GM19372 (cell line): Measurements from ENCODE around the gene HSF4.

Source experiments
- ATAC-seq: cut with Tn5 transposase; IDR thresholded peaks from one replicate; pipeline ENCODE4 v1.9.1; 2021; ENCODE audit warnings: mild to moderate bottlenecking, low read depth, moderate library complexity; ENCODE audit not compliant: unreplicated experiment

Gene HSF4

GRCh38 chr16:67197704-67198103 is 33.2 kb downstream of the HSF4 start:
- ATAC-seq, result no peak

GRCh38 chr16:67198238-67198734 is 33.7 kb downstream of the HSF4 start:
- no peak for ATAC-seq

- ATAC-seq, result no peak
These were observed 34.7 kb downstream of the HSF4 start, which contains the start of gene ELMO3 for GRCh38 chr16:67199011-67199807. TSS of gene ELMO3 (plus strand) at chr16:67199131. CDS start at chr16:67199327, 196 bp downstream.

DNA sequence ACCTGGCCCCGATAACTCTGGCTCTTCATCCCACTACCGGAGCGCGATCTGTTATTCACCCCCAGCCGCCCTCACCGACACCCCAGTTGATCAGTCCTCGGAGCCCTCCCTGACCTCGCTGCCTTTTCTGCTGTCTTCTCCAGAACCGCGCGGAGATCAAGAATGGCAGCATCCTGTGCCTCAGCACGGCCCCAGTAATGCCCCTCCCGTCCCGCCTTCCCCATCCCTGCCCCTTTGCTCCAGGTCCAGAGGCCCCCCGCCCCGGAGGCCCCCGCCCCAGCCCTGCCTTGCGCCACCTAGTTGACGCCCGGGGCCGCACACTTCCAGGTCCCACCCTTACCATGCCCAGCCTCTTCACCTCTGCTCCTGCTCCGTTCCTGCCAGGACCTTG is 35.3 kb downstream of the HSF4 start:
- ATAC-seq, result no peak

- ATAC-seq, result no peak
These were observed 35.9 kb downstream of the HSF4 start for GRCh38 chr16:67200491-67200890.

GRCh38 chr16:67201411-67202345 is 37.1 kb downstream of the HSF4 start:
- ATAC-seq, result no peak

- ATAC-seq, result no peak
These were observed 37.9 kb downstream of the HSF4 start for GRCh38 chr16:67202426-67202825.

- no peak for ATAC-seq
These were observed 38.5 kb downstream of the HSF4 start for GRCh38 chr16:67202956-67203493.

- ATAC-seq, result no peak
These were observed 39.5 kb downstream of the HSF4 start for GRCh38 chr16:67204076-67204475.

- ATAC-seq, result no peak
These were observed 41.7 kb downstream of the HSF4 start for GRCh38 chr16:67206129-67206837.

GRCh38 chr16:67206838-67207248 is 42.3 kb downstream of the HSF4 start:
- no peak for ATAC-seq

DNA sequence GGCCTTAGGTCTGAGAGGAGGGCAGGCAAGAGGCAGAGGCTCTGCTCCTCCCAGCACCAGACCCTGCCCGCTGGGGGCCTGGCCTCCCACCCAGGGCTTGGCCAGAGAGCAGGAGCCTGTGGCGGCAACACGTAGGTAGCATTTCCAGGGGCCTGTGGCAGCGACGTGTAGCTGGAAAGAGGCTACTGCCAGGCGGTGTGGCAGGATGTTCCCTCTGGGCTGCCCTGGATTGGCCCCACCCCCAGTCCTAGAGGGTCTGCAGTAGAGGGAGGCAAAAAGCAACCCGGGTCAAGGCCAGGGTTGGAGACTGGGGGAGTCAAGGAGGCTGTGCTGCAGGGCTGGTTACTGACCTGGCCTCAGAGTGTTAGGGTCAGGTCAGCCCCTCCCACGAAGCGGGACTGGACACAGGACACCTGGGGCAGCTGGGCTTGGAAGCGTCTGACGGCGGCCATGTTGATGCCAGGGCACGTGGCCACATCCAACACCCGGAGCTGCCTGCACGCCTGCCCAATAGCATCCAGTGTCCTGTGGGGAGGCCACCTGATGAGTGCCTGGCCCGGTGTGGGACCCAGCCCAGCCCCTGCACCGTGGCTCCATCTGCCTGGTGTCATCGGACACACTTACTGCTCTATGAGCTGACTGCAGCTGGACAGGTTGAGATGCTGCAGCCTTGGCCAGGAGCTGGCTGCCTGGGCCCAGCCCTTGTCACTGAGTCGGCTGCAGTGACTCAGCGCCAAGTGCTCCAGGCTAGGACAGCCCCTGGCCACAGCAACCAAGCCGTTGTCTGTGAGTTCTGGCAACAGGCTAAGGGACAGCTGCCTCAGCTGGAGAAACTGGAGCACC is 42.9 kb downstream of the HSF4 start:
- ATAC-seq, result no peak

DNA sequence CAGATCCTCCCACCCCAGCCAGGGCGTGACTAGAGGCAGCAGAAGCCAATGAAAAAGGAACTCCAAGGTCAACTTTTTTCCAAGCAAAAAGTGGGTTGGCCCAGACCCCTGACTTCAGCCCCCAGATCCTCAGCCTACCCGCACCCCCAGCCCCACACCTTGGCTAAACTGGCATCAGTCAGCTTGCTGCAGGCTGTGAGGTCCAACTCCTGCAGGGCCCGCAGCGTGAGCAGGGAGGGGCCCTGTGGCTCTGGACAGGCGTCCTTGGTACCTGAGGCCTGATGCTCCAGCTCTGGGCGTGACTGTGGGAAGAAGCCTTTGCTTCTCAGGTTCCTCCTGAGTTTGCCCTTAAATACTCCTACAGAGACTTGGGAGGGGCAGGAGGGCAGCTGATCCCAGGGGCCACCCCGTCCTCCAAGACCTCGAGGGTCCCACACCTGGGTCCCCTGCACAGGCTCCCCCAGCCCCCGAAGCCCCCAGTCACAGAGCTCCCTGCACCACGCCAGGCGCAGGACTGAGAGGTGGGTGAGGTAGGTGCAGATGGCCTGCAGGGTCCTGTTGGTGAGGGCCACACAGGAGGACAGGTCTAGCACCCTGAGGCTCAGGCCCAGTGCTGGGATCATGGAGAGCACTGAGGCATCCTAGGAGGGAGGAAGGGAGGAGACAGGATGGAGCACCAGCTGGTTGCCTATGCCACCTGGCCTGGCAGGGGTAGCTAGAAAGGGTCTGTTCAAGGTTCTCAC is 43.8 kb downstream of the HSF4 start:
- ATAC-seq, result no peak

DNA sequence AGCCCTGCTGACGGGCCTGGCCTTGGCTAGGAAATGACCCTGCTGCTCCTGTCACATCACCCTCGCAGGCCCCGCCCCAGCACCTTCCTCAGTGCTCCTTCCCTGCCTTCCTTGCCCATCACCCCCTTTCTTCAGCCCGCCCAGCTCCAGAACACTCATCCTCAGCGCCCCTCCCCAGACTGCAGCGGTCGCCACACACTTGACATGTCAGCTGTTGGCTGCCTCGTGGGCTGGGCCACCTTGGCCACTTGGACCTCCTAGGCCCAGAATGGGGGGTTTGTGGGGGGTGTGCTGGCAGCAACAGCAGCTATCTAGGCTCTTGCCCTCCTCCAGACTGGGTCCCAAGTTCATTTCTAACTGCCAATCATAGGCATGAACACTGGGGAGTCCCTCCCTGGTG is 45.0 kb downstream of the HSF4 start:
- ATAC-seq, result no peak

DNA sequence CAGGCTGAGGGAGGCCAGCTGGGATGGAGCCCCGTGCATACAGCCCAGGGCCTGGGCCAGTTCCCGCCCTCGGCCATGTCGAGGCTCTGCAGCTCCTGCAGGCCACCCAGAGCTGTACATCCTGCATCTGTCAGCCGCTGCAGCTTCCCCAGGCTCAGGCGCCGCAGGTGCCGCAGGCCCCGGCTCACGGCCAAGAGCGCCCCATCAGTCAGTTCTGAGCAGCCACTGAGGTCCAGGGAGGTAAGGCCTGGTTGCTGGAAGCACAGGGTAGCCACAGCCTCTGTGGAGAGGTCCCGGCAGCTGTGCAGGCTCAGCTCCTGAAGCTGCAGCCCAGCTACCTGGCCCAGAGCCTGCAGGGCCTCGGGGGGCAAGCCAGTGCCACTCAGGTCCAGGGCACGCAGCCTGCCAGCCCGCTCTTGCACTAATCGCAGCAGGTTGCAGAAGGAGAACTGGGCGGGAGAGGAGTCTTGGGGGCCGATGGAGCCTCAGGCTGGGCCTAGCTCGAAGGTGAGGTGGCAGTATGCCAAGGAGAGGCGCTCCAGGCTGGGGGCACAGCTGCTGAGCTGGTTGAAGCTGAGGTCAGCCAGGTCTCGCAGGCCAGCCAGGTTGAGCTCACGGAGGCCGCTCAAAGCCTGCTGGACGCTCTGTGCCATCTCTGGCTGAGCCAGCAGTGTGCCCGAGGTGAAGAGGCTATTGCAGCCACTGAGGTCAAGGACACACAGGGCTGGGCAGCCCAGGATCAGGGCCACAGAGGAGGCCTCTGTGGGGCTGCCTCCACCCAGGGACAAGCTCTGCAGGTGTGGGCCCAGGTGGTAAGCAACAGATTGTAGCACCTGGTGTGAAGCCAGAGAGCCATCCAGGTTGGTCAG is 45.8 kb downstream of the HSF4 start:
- no peak for ATAC-seq

DNA sequence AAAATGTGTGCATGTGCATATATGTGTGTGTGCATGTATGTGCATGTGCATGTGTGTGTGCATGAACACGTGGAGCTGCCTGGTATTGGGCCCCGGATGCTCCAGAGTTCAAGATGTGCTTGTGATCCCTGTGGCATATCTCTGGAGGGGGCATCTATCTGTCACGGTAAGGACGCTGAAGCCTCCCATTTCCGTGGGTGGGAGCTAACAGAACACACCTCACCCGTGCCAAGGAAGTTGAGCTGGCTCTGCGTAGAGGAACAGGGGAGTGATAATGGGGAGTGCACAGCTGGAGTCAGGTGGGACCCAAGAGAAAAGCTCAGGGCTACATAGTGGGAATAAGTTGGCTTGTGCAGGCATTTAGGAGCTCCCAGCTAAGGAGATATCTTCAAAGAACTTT is 47.1 kb downstream of the HSF4 start:
- no peak for ATAC-seq

GRCh38 chr16:67212766-67213165 is 48.2 kb downstream of the HSF4 start:
- no peak for ATAC-seq
